ENCODE data around the gene ALG2.
A peak's percentile ranks its signal among the peaks of the same experiment; 100 is the strongest.

Gene ALG2

DNA sequence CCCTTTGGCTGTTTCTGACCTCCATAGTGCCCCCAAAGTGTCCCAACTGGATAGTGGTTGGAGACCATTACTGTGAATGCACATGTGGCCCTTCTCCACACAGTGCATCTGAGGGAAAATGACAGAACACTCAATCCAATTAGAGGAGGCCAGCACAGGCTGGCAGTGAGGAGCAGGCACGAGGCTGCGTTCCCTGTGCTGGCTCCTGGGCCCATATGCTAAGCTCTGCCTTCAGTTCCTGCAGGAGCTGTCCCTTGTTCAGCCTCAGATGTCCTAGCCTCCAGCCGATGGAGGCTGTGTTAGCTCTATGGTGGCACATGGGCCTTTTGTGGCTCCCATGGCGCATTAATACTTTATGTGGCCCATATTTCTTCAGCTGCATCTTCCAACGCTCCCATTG lies 35.8 kb downstream of the ALG2 start:
- TF ChIP-seq, protein P1, sequence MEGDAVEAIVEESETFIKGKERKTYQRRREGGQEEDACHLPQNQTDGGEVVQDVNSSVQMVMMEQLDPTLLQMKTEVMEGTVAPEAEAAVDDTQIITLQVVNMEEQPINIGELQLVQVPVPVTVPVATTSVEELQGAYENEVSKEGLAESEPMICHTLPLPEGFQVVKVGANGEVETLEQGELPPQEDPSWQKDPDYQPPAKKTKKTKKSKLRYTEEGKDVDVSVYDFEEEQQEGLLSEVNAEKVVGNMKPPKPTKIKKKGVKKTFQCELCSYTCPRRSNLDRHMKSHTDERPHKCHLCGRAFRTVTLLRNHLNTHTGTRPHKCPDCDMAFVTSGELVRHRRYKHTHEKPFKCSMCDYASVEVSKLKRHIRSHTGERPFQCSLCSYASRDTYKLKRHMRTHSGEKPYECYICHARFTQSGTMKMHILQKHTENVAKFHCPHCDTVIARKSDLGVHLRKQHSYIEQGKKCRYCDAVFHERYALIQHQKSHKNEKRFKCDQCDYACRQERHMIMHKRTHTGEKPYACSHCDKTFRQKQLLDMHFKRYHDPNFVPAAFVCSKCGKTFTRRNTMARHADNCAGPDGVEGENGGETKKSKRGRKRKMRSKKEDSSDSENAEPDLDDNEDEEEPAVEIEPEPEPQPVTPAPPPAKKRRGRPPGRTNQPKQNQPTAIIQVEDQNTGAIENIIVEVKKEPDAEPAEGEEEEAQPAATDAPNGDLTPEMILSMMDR (IDR thresholded peaks at IDR 0.05; ENCODE audit: low read length, missing control alignments), result no peak
- H3K4me3 ChIP-seq (replicated peaks; ENCODE audit: low read depth, low read length), result no peak overlapping the region
- no peak for DNase-seq (ENCODE audit: low read depth)

DNA sequence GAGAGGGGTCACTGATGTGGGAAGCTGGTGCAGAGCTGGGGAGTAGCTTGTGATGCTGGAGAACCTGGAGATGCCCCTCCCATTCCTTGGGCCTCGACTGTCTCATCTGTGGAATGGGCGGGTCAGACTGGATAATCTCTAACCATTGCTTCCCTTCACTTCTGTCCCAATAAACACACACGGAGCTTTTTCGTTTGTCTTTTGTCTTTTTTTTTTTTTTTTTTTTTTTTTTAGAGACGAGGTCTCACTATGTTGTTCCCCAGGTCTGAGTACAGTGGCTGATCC lies 36.5 kb downstream of the ALG2 start:
- no peak for DNase-seq (ENCODE audit: low read depth)
- H3K4me3 ChIP-seq (replicated peaks; ENCODE audit: low read depth, low read length), result no peak overlapping the region
- TF ChIP-seq, protein P1 (IDR thresholded peaks at IDR 0.05; ENCODE audit: low read length, missing control alignments), result no peak

DNA sequence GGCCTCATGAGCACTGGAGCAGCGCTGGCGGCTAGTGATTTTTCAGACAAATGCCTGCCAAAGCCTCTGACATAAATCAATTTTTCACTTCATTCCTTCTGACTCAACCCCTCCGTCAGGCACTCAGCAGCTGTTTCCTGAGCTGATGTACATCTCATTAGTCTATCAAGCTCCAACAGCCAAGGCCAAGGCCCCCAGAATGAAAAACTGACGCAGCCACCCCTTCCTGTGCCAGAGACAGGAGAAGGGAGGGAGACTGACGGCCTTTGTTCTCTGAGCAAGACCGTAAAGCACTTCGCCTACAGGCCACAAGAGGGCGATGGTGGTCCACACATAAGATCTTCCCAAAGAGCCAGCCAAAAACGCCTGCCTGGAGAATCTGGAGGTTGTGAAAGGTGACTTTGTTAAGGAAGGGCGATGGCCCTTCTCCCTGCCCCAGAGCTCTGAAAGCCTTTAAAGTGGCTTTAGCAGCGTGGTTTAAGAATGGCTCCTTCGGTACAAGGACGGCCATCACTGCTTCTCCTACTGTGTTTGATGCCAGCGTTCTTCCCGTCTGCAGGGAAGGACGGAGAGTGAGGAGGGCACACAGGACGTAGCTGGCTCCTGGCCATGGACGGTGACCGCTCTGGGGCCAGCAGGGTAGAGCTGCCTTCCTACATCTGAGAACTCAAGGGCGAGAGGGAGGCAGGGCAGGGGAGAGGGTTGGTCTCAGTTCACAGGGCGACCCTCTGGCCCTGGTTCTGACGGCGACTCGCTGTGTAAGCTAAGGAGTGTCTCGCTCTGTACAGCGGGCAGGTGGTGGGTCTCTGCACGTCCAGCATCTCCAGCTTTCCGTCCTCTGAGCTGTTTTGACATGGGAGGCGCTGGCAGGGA lies 37.0 kb downstream of the ALG2 start:
- TF ChIP-seq, protein P1 (IDR thresholded peaks at IDR 0.05; ENCODE audit: low read length, missing control alignments), result peak; percentile 98
- peak overlapping the region; percentile 18 for H3K4me3 ChIP-seq (replicated peaks; ENCODE audit: low read depth, low read length)
- DNase-seq (ENCODE audit: low read depth), result peak; percentile 95

DNA sequence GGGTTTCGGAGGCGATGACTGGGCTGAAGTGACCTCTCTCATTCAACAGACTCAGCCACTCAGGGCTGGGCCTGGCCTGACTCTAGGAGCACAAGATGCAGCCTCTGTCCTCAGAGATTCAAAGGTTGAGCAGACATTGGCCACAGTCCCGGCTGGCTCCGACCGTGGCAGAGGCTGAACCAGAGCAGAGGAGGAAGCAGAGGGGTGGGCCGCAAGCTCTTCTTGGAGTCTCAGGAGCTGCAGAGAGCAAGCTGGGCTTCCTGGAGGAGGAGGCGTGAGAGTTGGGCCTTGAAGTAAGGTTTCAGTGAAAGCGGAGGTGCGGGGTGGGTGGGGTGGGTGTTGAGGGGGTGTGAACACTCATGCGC lies 37.6 kb downstream of the ALG2 start:
- DNase-seq (ENCODE audit: low read depth), result no peak
- TF ChIP-seq, protein P1 (IDR thresholded peaks at IDR 0.05; ENCODE audit: low read length, missing control alignments), result no peak
- H3K4me3 ChIP-seq (replicated peaks; ENCODE audit: low read depth, low read length), result no peak overlapping the region

DNA sequence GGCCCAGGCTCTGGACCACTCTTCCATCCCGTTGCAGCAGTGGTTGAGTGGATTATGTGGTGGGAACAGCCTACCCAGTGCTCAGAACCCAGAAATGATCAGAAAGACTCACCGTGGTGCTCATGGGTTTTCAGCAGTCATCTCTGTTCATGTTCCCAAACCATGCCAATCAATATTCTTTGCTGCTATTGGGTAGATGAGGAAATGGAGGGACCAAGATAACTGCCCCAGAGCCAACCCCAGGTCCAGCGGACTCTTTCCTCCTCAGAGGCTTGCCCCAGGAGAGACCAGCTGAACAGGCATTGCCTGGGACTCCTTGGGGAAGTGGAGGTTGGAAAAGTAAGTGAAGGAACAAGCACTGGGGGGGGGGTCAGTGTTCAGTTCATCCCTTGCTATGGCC lies 38.1 kb downstream of the ALG2 start:
- no peak for DNase-seq (ENCODE audit: low read depth)
- H3K4me3 ChIP-seq (replicated peaks; ENCODE audit: low read depth, low read length), result no peak overlapping the region
- TF ChIP-seq, protein P1 (IDR thresholded peaks at IDR 0.05; ENCODE audit: low read length, missing control alignments), result no peak

DNA sequence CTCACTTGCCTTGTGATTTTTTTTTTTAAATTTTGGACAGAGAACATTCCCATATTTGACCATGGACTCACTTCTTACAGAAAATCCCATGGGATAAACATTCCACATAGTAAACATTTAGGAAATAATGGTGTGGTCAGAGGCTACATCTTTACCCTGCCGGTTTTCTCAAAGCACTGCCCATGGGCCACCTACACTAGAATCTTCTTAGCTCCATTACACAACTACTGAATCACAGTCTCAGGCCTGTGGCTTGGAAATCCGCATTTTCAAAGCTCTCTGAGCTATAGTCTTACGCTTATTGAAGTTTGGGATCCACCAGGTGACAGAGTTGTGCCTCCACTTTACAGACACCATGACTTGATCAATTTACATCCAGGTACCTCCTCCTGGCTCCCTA lies 39.4 kb downstream of the ALG2 start:
- H3K4me3 ChIP-seq (replicated peaks; ENCODE audit: low read depth, low read length), result no peak overlapping the region
- no peak for DNase-seq (ENCODE audit: low read depth)
- TF ChIP-seq, protein P1 (IDR thresholded peaks at IDR 0.05; ENCODE audit: low read length, missing control alignments), result no peak

DNA sequence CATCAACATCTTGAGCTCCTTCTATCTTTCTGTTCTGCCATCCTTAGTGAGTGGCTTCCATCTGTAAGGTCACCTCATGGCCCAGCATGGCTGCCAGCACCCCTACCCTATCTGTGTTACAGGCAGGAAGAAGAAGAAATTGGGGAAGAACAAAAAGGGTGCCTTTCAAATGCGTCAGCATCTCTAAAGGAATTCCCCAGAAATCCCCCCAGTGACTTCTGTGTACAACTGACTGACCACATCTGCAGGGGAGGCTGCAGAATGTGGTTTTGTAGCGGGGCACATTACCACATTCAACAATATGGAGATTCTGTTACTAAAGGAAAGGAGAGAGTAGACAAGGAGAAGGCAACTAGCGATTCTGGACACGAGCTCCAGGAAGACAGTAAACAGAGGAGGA lies 40.1 kb downstream of the ALG2 start:
- DNase-seq (ENCODE audit: low read depth), result peak; percentile 33
- TF ChIP-seq, protein P1 (IDR thresholded peaks at IDR 0.05; ENCODE audit: low read length, missing control alignments), result no peak
- H3K4me3 ChIP-seq (replicated peaks; ENCODE audit: low read depth, low read length), result no peak overlapping the region
